ENCODE results near the gene REPS2. TPM values are rescaled to one million over a fixed set of nuclear protein-coding genes. Genes with fewer than 3 reads are reported as not detected.

Gene REPS2
- total and polyA plus RNA-seq, 12 donors, result 0.78 to 15.5 (median 6.3) TPM

GRCh38 chrX:17023661-17024060, 77.2 kb downstream of the REPS2 start:
- Histone ChIP-seq H3K4me3 (no peak overlapping the region), H3K27me3 (peaks cover 0 to 69% (median 0%) of the 10 kb centered on the region in 7 donors), H3K9me3 (no peaks in the 10 kb centered on the region), H3K4me1 (no peaks in the 10 kb centered on the region), H3K36me3 (no peaks in the 10 kb centered on the region), H3K27ac (no peak overlapping the region)
- no peak for TF ChIP-seq CTCF (IDR thresholded peaks at IDR 0.05)
- WGBS, 2 donors, result 82 to 84% methylated on average over 2 of the region's 2 CpGs
- ATAC-seq, result no peak
- intact Hi-C loops (cut with DNase I), result no loop called here
- no peak for DNase-seq

- no peak for TF ChIP-seq CTCF (IDR thresholded peaks at IDR 0.05)
- H3K4me1 ChIP-seq, result no peaks in the 10 kb centered on the region
- no peak for ATAC-seq
- intact Hi-C loops (cut with DNase I), result no loop called here
- H3K36me3 ChIP-seq, result no peaks in the 10 kb centered on the region
- no peak overlapping the region for H3K27ac ChIP-seq
- 62 to 75% methylated on average over 11 of the region's 11 CpGs for WGBS, 2 donors
- H3K27me3 ChIP-seq, result peaks cover 0 to 76% (median 0%) of the 10 kb centered on the region in 7 donors
- no peaks in the 10 kb centered on the region for H3K9me3 ChIP-seq
- no peak for DNase-seq
- no peak overlapping the region for H3K4me3 ChIP-seq
Observed at GRCh38 chrX:17024886-17025285, 78.4 kb downstream of the REPS2 start.

- Histone ChIP-seq H3K36me3 (no peaks in the 10 kb centered on the region), H3K27me3 (peaks cover 0 to 79% (median 0%) of the 10 kb centered on the region in 7 donors), H3K4me1 (no peaks in the 10 kb centered on the region), H3K9me3 (no peaks in the 10 kb centered on the region), H3K27ac (no peak overlapping the region), H3K4me3 (no peak overlapping the region)
- intact Hi-C loops (cut with DNase I), result no loop called here
- 96 to 99% methylated on average over 7 of the region's 7 CpGs for WGBS, 2 donors
- no peak for TF ChIP-seq CTCF (IDR thresholded peaks at IDR 0.05)
- DNase-seq (no peak), ATAC-seq (no peak)
Observed at GRCh38 chrX:17025621-17026302, 79.3 kb downstream of the REPS2 start.

GRCh38 chrX:17027931-17028330, 81.5 kb downstream of the REPS2 start:
- H3K27me3 ChIP-seq, result peaks cover 0 to 63% (median 0%) of the 10 kb centered on the region in 7 donors
- H3K27ac ChIP-seq, result peak overlapping the region in 1 of 10 donors; percentile 16
- no peak overlapping the region for H3K4me3 ChIP-seq
- DNase-seq, result no peak
- no peaks in the 10 kb centered on the region for H3K4me1 ChIP-seq
- intact Hi-C loops (cut with DNase I), result no loop called here
- no peak for ATAC-seq
- no peak for TF ChIP-seq CTCF (IDR thresholded peaks at IDR 0.05)
- WGBS, 2 donors, result 73 to 82% methylated on average over 2 of the region's 2 CpGs
- H3K36me3 ChIP-seq, result no peaks in the 10 kb centered on the region
- no peaks in the 10 kb centered on the region for H3K9me3 ChIP-seq
